SK-N-SH (cell line): Measurements from ENCODE around the gene PUS1. TPM values are rescaled to one million over a fixed set of nuclear protein-coding genes. Genes with fewer than 3 reads are reported as not detected.

Experiments
- CTCF ChIA-PET: fragments of 300-600, 350-600 bp; formaldehyde crosslinking; extraction: SDS; loops from one replicate; lab custom pipeline; 2021; lab: Yijun Ruan, JAX
- POLR2A ChIA-PET: fragments of 350-600 bp; sonication (Branson Sonifier 250); formaldehyde crosslinking; extraction: SDS; loops from one replicate; lab custom pipeline; 2020; ENCODE audit warnings: antibody characterized with exemption, inconsistent platforms; lab: Yijun Ruan, JAX
- DNase-seq: peaks from one replicate; pipeline ENCODE4 v3.0.0; 2012
- H2AFZ ChIP-seq: fragments of 200-600 bp; sonication (generic); 2 replicates; pipeline ENCODE4 v1.8.1; 2016; ENCODE audit warnings: antibody characterized with exemption, mild to moderate bottlenecking, low read depth
- H3F3A ChIP-seq: fragments of 200-600 bp; sonication (generic); replicated peaks from 2 replicates; pipeline ENCODE3; 2016; ENCODE audit warnings: antibody characterized with exemption, mild to moderate bottlenecking; ENCODE audit not compliant: insufficient read depth
- H3K27ac ChIP-seq, 2 experiments: fragments of 200-500 bp in 1 of 2; fragments of 200-600 bp in 1 of 2; sonication (Bioruptor generic) in 1 of 2; sonication (generic), shearing (Covaris generic) in 1 of 2; 2 replicates each; pipeline versions ENCODE4 v1.5.1 to v1.6.1; 2014 to 2016; ENCODE audit warnings: low read depth in 2 of 2, inconsistent platforms in 1 of 2, low read length in 1 of 2, mild to moderate bottlenecking in 1 of 2, mixed read lengths in 1 of 2
- H3K27me3 ChIP-seq: fragments of 200-600 bp; sonication (generic), shearing (Covaris generic); 2 replicates; pipeline ENCODE4 v1.6.1; 2016; ENCODE audit warnings: mixed run types; ENCODE audit not compliant: insufficient read depth
- H3K36me3 ChIP-seq, 2 experiments: fragments of 200-500 bp in 1 of 2; fragments of 200-600 bp in 1 of 2; sonication (Bioruptor generic) in 1 of 2; sonication (generic) in 1 of 2; replicated peaks in 1 of 2; 2 replicates each; pipeline versions ENCODE3 to v1.5.1; 2014 to 2016; ENCODE audit warnings: low read length in 1 of 2, mild to moderate bottlenecking in 1 of 2; ENCODE audit not compliant: insufficient read depth in 2 of 2, control insufficient read depth in 1 of 2
- H3K4me1 ChIP-seq, 2 experiments: fragments of 200-500 bp in 1 of 2; fragments of 200-600 bp in 1 of 2; sonication (Bioruptor generic) in 1 of 2; sonication (generic), shearing (Covaris generic) in 1 of 2; 2 replicates each; pipeline versions ENCODE4 v1.5.1 to v1.6.1; 2014 to 2016; ENCODE audit warnings: low read depth in 1 of 2, low read length in 1 of 2, mixed run types in 1 of 2; ENCODE audit not compliant: insufficient read depth in 2 of 2, control insufficient read depth in 1 of 2
- H3K4me2 ChIP-seq: fragments of 200-600 bp; sonication (generic), shearing (Covaris generic); 2 replicates; pipeline ENCODE4 v1.6.1; 2017; ENCODE audit warnings: mixed run types
- H3K4me3 ChIP-seq, 2 experiments: fragments of 200-500 bp in 1 of 2; fragments of 200-600 bp in 1 of 2; sonication (Bioruptor generic) in 1 of 2; sonication (generic), shearing (Covaris generic) in 1 of 2; 2 replicates each; pipeline versions ENCODE4 v1.5.1 to v1.8.1; 2014 to 2016; ENCODE audit warnings: low read depth in 2 of 2, inconsistent platforms in 1 of 2, low read length in 1 of 2, mild to moderate bottlenecking in 1 of 2, mixed read lengths in 1 of 2, moderate library complexity in 1 of 2
- H3K79me2 ChIP-seq: fragments of 200-600 bp; sonication (generic); 2 replicates; pipeline ENCODE4 v1.8.1; 2017; ENCODE audit warnings: mild to moderate bottlenecking; ENCODE audit not compliant: insufficient read depth
- H3K9ac ChIP-seq: fragments of 200-600 bp; sonication (generic); 2 replicates; pipeline ENCODE4 v1.6.1; 2017; ENCODE audit warnings: mixed run types
- H3K9me2 ChIP-seq: fragments of 200-600 bp; sonication (generic); 2 replicates; pipeline ENCODE4 v1.6.1; 2017; ENCODE audit warnings: mixed run types
- H3K9me3 ChIP-seq: fragments of 200-600 bp; sonication (generic); 2 replicates; pipeline ENCODE4 v1.6.1; 2017; ENCODE audit warnings: mixed run types, mild to moderate bottlenecking, moderate library complexity
- H4K20me1 ChIP-seq: fragments of 200-600 bp; sonication (generic); 2 replicates; pipeline ENCODE4 v1.6.1; 2017; ENCODE audit warnings: mild to moderate bottlenecking, mixed run types; ENCODE audit not compliant: insufficient read depth
- CHD2 ChIP-seq: fragments of 150-350 bp; IDR thresholded peaks from 2 replicates; pipeline ENCODE4 v1.6.1; 2018; ENCODE audit warnings: low read length; ENCODE audit not compliant: partially characterized antibody
- ELF1 ChIP-seq: IDR thresholded peaks from 2 replicates; pipeline ENCODE4 v1.4.0; 2012
- EZH2phosphoT487 ChIP-seq: fragments of 200-600 bp; sonication (generic); IDR thresholded peaks from 2 replicates; pipeline ENCODE4 v1.6.1; 2017; ENCODE audit warnings: low read depth, mixed run types, mild to moderate bottlenecking, antibody characterized with exemption, moderate library complexity, borderline replicate concordance
- FOSL2 ChIP-seq: IDR thresholded peaks from 2 replicates; pipeline ENCODE4 v1.4.0; 2012; ENCODE audit warnings: low read depth, mild to moderate bottlenecking, moderate library complexity, borderline replicate concordance
- FOXM1 ChIP-seq: IDR thresholded peaks from 2 replicates; pipeline ENCODE4 v1.4.0; 2012; ENCODE audit warnings: low read depth, mild to moderate bottlenecking
- GABPA ChIP-seq: IDR thresholded peaks from 2 replicates; pipeline ENCODE4 v1.4.0; 2012; ENCODE audit warnings: low read depth, mild to moderate bottlenecking
- GATA2 ChIP-seq: sonication (generic); formaldehyde crosslinking; IDR thresholded peaks from 2 replicates; pipeline ENCODE4 v1.5.0; 2020; ENCODE audit warnings: mild to moderate bottlenecking, missing genetic modification reagents
- MAX ChIP-seq: IDR thresholded peaks from 2 replicates; pipeline ENCODE4 v1.4.0; 2012; ENCODE audit warnings: low read depth
- MEF2A ChIP-seq: IDR thresholded peaks from 2 replicates; pipeline ENCODE4 v1.4.0; 2012; ENCODE audit warnings: low read depth, borderline replicate concordance
- NRF1 ChIP-seq: IDR thresholded peaks from 2 replicates; pipeline ENCODE4 v1.6.1; 2012; ENCODE audit warnings: low read depth, mild to moderate bottlenecking, low read length
- RCOR1 ChIP-seq: fragments of 150-350 bp; IDR thresholded peaks from 2 replicates; pipeline ENCODE4 v1.6.1; 2017; ENCODE audit warnings: antibody characterized with exemption, low read length
- REST ChIP-seq: IDR thresholded peaks from 2 replicates; pipeline ENCODE4 v1.6.1; 2012; ENCODE audit warnings: mild to moderate bottlenecking, low read depth, low read length, moderate library complexity
- RFX5 ChIP-seq: IDR thresholded peaks from 2 replicates; pipeline ENCODE4 v1.6.1; 2012; ENCODE audit warnings: mild to moderate bottlenecking, improper control_type of control experiment, low read length
- SIN3A ChIP-seq: IDR thresholded peaks from 2 replicates; pipeline ENCODE4 v1.6.1; 2012; ENCODE audit warnings: low read depth, mild to moderate bottlenecking, low read length, moderate library complexity, borderline replicate concordance
- TCF12 ChIP-seq: IDR thresholded peaks from 2 replicates; pipeline ENCODE4 v1.4.0; 2012
- ZBTB33 ChIP-seq: IDR thresholded peaks from 2 replicates; pipeline ENCODE4 v1.4.0; 2012; ENCODE audit warnings: low read depth, borderline replicate concordance
- WGBS: methylation state at CpG from one replicate; pipeline ENCODE4 v1.1.6; 2017; ENCODE audit warnings: low lambda C conversion rate; 5-methylcytosine and 5-hydroxymethylcytosine counted together
- polyA plus RNA-seq, 3 experiments: library from polyadenylated mRNA; depleted of rRNA; stranded (reverse); fragments of >200 nt; gene quantifications; 2 replicates each; pipeline ENCODE4 v1.2.3, GENCODE V29; 2012
- TF ChIP-seq, protein P1 (sequence below): fragments of 150-350 bp; IDR thresholded peaks from 2 replicates; pipeline ENCODE4 v1.6.1; 2017; ENCODE audit warnings: antibody characterized with exemption, low read length, low read depth, borderline replicate concordance
- TF ChIP-seq, protein P2 (sequence below): fragments of 200-600 bp; sonication (generic); IDR thresholded peaks from 2 replicates; pipeline ENCODE4 v1.6.1; 2017; ENCODE audit warnings: antibody characterized with exemption, mild to moderate bottlenecking, moderate library complexity
- TF ChIP-seq, protein P3 (sequence below): IDR thresholded peaks from 2 replicates; pipeline ENCODE4 v1.4.0; 2012; ENCODE audit warnings: low read depth, borderline replicate concordance

Gene PUS1
- polyA plus RNA-seq, 1 of the 3 experiments (the other 2 are of a cell fraction) = 53.1 TPM

- Histone ChIP-seq H4K20me1 (no peaks in the 10 kb centered on the region), H3F3A (peaks cover 3% of the 10 kb centered on the region), H3K36me3 (peaks cover 0 to 28% of the 10 kb centered on the region in 2 experiments), H3K4me1 (no peaks in the 10 kb centered on the region; a peak in 1 of 4 replicates), H3K79me2 (no peaks in the 10 kb centered on the region), H3K9me3 (no peaks in the 10 kb centered on the region), H3K27me3 (no peaks in the 10 kb centered on the region), H3K9ac (no peak overlapping the region), H3K27ac (no peak overlapping the region), H3K4me3 (no peak overlapping the region), H2AFZ (no peak overlapping the region), H3K4me2 (no peak overlapping the region), H3K9me2 (no peaks in the 10 kb centered on the region)
- POLR2A ChIA-PET = no interaction called here
- 94% methylated on average over 13 of the region's 13 CpGs for WGBS
- TF ChIP-seq, protein P1, sequence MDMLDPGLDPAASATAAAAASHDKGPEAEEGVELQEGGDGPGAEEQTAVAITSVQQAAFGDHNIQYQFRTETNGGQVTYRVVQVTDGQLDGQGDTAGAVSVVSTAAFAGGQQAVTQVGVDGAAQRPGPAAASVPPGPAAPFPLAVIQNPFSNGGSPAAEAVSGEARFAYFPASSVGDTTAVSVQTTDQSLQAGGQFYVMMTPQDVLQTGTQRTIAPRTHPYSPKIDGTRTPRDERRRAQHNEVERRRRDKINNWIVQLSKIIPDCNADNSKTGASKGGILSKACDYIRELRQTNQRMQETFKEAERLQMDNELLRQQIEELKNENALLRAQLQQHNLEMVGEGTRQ = no peak
- TF ChIP-seq, protein P2, sequence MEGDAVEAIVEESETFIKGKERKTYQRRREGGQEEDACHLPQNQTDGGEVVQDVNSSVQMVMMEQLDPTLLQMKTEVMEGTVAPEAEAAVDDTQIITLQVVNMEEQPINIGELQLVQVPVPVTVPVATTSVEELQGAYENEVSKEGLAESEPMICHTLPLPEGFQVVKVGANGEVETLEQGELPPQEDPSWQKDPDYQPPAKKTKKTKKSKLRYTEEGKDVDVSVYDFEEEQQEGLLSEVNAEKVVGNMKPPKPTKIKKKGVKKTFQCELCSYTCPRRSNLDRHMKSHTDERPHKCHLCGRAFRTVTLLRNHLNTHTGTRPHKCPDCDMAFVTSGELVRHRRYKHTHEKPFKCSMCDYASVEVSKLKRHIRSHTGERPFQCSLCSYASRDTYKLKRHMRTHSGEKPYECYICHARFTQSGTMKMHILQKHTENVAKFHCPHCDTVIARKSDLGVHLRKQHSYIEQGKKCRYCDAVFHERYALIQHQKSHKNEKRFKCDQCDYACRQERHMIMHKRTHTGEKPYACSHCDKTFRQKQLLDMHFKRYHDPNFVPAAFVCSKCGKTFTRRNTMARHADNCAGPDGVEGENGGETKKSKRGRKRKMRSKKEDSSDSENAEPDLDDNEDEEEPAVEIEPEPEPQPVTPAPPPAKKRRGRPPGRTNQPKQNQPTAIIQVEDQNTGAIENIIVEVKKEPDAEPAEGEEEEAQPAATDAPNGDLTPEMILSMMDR = no peak
- TF ChIP-seq FOXM1 (no peak), SIN3A (no peak), GATA2 (CRISPR knock-in tag) (no peak), MAX (no peak)
- DNase-seq = no peak
- CTCF ChIA-PET = interaction anchor here (1.7 kb wide), 1 partner anchor 10 kb away, joined by 5 read pairs; no protein-coding TSS in a partner anchor
Measured at GRCh38 chr12:131922772-131923171, 6.3 kb upstream of the PUS1 start.

DNA sequence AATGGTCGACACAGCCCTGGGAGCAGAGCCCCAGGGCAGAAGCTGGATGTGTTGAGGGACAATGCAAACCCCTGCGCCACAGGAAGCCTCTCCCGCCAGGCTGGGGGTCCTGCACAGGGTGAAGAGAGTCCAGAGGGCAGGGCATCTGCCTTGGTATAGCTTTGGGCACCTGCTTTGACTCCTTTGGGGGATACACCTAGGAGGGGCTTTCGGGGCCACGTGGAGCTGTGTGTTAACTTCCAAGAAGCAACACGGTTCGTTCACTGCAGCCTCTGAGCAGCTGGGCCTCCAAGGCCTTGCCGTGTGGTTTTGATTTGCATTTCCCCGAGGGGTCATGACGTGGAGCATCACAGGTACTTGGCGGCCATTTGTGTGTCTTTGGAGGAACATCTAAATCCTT, 5.8 kb upstream of the PUS1 start:
- no peaks in the 10 kb centered on the region for H4K20me1 ChIP-seq
- H3K36me3 ChIP-seq = peaks cover 0 to 28% of the 10 kb centered on the region in 2 experiments
- H3K79me2 ChIP-seq = no peaks in the 10 kb centered on the region
- H3K9ac ChIP-seq = no peak overlapping the region
- H3K9me2 ChIP-seq = no peaks in the 10 kb centered on the region
- ChIA-PET POLR2A (no interaction called here), CTCF (no interaction called here)
- no peaks in the 10 kb centered on the region for H3K27me3 ChIP-seq
- no peaks in the 10 kb centered on the region for H3K9me3 ChIP-seq
- 89% methylated on average over 11 of the region's 11 CpGs for WGBS
- H3K4me2 ChIP-seq = no peak overlapping the region
- H3K4me3 ChIP-seq = no peak overlapping the region
- no peaks in the 10 kb centered on the region; a peak in 1 of 4 replicates for H3K4me1 ChIP-seq
- H3K27ac ChIP-seq = no peak overlapping the region
- DNase-seq = no peak
- H3F3A ChIP-seq = peaks cover 3% of the 10 kb centered on the region
- H2AFZ ChIP-seq = no peak overlapping the region
- TF ChIP-seq EZH2phosphoT487 = no peak
- TF ChIP-seq CHD2 = no peak
- TF ChIP-seq SIN3A = no peak
- no peak for TF ChIP-seq MEF2A
- TF ChIP-seq, protein P3, sequence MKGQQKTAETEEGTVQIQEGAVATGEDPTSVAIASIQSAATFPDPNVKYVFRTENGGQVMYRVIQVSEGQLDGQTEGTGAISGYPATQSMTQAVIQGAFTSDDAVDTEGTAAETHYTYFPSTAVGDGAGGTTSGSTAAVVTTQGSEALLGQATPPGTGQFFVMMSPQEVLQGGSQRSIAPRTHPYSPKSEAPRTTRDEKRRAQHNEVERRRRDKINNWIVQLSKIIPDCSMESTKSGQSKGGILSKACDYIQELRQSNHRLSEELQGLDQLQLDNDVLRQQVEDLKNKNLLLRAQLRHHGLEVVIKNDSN = no peak
- TF ChIP-seq NRF1 = no peak
- TF ChIP-seq GABPA = no peak
- no peak for TF ChIP-seq TCF12
- no peak for TF ChIP-seq RFX5
- TF ChIP-seq ELF1 = no peak
- TF ChIP-seq RCOR1 = no peak
- TF ChIP-seq REST = no peak
- no peak for TF ChIP-seq FOSL2
- no peak for TF ChIP-seq FOXM1
- TF ChIP-seq ZBTB33 = no peak
